Activated CD4-positive, alpha-beta T cell treated with anti-CD3 and anti-CD28 coated beads, Interleukin-10, Interleukin-2, amounts not matched to agents 100 ng/mL and 50 ng/mL, durations not matched to agents 16 hours and 8 hours (primary cell): ENCODE results near the gene GSTK1.
"Not testable (repeated sequence)": the region's sequence is repeated elsewhere in the genome, so short reads cannot be mapped to it uniquely, and the experiment has no call there.

Experiments
- DNase-seq: peaks from one replicate; pipeline ENCODE4 v3.0.0-alpha.2; 2020

GSTK1 gene

GRCh38 chr7:143279186-143280098 lies 16.2 kb downstream of the GSTK1 start:
- no peak for DNase-seq

GRCh38 chr7:143280160-143280559 lies 16.9 kb downstream of the GSTK1 start:
- DNase-seq = no peak

GRCh38 chr7:143280566-143280965 lies 17.3 kb downstream of the GSTK1 start:
- no peak for DNase-seq

- no peak for DNase-seq
These were observed 18.3 kb downstream of the GSTK1 start for GRCh38 chr7:143281529-143281928.

- DNase-seq = no peak
These were observed 18.9 kb downstream of the GSTK1 start for GRCh38 chr7:143282124-143282523.

GRCh38 chr7:143283381-143283780 lies 20.1 kb downstream of the GSTK1 start:
- DNase-seq = no peak

GRCh38 chr7:143284591-143285469 lies 21.6 kb downstream of the GSTK1 start, which contains the start of gene TMEM139:
Gene TMEM139, plus strand, starts transcription at chr7:143284958. Its CDS starts 1,000 bp downstream, at chr7:143285958.
- DNase-seq = no peak

GRCh38 chr7:143285470-143285778 lies 22.2 kb downstream of the GSTK1 start:
- DNase-seq = no peak

GRCh38 chr7:143285806-143286521 lies 22.7 kb downstream of the GSTK1 start:
- DNase-seq = no peak

- DNase-seq = no peak
These were observed 23.3 kb downstream of the GSTK1 start for GRCh38 chr7:143286522-143286890.

GRCh38 chr7:143287339-143287934 lies 24.2 kb downstream of the GSTK1 start:
- DNase-seq = no peak

GRCh38 chr7:143287935-143288826 lies 24.9 kb downstream of the GSTK1 start, which contains the start of gene CASP2:
Gene CASP2, plus strand, starts transcription at chr7:143288351. Its CDS starts 105 bp downstream, at chr7:143288456.
- DNase-seq = peak; percentile 100

- no peak for DNase-seq
These were observed 25.6 kb downstream of the GSTK1 start for GRCh38 chr7:143288836-143289235.

- peak; percentile 28 for DNase-seq
These were observed 26.2 kb downstream of the GSTK1 start for GRCh38 chr7:143289421-143289820.

- not testable (repeated sequence) for DNase-seq
These were observed 26.6 kb downstream of the GSTK1 start for GRCh38 chr7:143289888-143290287.

GRCh38 chr7:143290293-143290692 lies 27.1 kb downstream of the GSTK1 start:
- no peak for DNase-seq

- no peak for DNase-seq
These were observed 29.6 kb downstream of the GSTK1 start for GRCh38 chr7:143292876-143293275.

GRCh38 chr7:143295870-143296269 lies 32.6 kb downstream of the GSTK1 start:
- no peak for DNase-seq

GRCh38 chr7:143296686-143297085 lies 33.4 kb downstream of the GSTK1 start:
- DNase-seq = no peak

- DNase-seq = no peak
These were observed 36.1 kb downstream of the GSTK1 start for GRCh38 chr7:143299346-143299745.

- peak; percentile 63 for DNase-seq
These were observed 36.6 kb downstream of the GSTK1 start for GRCh38 chr7:143299840-143300239.
